HS-27A (cell line): Measurements from ENCODE around the gene POLR1G.
"Not testable (repeated sequence)": the region's sequence is repeated elsewhere in the genome, so short reads cannot be mapped to it uniquely, and the experiment has no call there.

Experiments
- DNase-seq: peaks from one replicate; pipeline ENCODE4 v3.0.0-alpha.2; 2012; ENCODE audit warnings: low read depth, missing footprints

POLR1G gene

DNA sequence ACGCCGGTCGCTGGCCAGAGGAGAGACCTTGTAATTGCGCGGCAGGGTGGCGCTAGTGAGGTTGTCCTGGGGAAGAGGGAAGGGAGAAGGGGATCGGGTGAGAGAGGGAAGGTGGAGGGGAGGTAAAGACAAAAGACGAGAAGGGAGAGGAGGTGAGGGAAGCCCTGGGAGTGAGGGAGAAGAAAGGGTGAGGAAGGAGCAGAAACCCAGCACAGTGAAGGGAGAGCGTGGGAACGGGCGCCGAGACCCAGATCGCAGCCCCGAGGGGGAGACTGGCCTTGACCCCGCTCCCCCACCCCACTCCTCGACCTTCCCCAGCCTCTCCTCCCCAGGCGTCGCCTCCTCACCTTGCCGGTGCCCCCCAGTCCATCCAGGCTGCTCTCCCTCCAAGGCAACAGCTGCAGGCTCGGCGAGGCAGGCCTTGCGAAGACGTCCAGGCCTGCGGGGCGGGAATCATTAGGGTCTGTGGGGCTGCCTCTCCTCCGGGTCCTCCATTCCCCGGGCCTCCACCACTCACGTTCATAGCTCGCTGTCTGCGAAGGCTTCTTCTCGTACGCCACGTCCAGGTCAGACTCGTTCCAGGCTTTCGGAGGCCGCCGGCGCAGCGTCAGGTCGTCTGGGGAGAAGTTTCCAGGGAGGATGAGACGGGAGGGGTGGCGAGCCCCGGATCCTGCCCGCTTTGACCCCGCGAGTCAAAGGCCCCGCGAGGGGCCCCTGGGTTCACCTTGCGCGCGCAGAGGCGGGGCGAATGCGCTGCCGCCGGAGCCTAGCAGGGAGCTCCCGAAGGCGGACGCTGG, 10.4 kb upstream of the POLR1G start:
- no peak for DNase-seq

DNA sequence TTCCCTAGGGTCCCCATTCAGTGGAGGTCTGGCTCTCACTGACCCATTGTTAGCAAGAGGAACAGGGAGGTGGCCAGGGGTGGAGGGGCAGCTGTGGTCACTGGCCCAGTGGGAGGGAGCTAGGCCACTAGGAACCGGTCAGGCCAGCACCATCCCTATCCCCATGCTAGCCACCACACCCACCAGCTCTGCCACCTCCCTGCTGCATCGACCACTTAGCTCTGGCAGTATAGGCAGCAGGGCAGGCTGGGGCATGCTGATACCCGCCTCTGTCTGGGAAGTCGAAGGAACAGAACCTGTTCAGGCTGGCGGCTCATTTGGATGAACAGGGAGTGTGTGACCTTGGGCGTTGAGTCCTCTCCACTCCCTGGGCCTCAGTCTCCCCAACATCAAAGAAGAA, 6.3 kb upstream of the POLR1G start:
- no peak for DNase-seq

DNA sequence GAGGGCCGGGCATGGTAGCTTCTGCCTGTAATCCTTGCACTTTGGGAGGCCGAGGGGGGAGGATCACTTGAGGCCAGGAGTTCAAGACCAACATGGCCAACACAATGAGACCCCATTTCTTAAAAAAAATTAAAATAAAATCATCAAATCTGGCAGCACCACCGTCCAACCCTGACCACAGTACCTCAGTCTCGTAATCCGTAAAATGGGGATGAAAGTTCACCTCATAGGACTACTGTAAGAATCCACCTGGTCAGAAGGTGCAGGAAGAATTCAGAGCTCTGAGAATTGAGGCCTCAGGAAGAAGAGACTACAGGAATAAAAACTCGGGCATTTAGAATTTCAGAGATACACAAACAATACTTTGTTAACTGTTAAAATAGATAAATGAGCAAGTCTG, 4.6 kb upstream of the POLR1G start:
- DNase-seq: no peak

DNA sequence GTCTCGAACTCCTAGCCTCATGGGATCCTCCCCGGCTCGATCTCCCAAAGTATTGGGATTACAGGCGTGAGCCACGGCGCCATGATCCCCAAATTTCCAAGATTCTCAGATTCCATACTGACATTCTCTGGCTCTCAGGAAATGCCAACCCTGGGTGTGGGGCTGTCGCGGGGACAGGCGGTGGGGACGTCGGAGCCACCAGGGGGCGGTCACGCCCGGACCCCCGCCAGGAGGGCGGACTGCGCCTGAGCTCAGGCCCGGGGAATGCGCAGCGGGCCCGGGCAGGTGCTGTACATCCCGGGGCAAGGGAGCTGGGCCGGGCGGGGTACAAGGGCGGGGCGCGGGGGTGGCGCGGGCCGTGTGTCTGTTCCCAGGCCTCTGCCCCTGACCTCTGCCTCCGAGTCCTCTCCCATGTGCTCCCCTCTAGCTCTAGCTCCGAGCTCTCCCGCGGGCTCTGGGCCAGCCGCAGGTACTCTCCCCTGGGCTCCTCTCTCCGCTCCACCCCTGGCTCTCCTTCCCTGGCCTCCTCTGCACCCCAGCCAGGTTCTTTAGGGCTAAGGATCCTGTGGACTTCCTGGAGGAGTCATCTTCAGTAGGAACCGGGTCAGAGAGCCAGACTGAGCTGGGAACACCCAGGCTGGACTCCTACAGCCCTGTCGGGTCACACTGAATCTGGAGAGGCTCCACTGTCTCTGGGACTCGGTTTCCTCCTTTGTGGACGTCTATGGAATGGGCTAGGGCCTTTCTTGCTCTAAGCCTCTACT, 4.0 kb upstream of the POLR1G start:
- DNase-seq: no peak

DNA sequence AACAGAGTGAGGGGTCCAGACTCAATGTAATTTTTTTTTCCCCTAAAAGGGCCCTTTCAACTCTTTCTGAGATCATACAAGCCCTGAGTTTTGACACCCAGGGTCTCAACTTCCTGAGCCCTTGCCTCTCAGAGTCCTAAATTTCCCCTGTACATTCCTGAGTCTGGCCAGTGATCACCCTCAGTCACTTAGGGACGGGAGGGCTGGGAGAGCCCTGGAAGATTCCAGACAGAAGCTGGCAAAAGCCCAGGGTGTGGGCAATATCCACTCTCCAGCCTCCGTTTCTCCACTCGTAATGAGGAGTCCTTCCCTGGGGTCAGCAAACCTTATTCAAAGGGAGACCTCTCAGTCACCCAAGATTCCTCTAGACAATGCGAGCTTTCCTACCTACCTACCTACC, 3.2 kb upstream of the POLR1G start:
- DNase-seq: no peak

DNA sequence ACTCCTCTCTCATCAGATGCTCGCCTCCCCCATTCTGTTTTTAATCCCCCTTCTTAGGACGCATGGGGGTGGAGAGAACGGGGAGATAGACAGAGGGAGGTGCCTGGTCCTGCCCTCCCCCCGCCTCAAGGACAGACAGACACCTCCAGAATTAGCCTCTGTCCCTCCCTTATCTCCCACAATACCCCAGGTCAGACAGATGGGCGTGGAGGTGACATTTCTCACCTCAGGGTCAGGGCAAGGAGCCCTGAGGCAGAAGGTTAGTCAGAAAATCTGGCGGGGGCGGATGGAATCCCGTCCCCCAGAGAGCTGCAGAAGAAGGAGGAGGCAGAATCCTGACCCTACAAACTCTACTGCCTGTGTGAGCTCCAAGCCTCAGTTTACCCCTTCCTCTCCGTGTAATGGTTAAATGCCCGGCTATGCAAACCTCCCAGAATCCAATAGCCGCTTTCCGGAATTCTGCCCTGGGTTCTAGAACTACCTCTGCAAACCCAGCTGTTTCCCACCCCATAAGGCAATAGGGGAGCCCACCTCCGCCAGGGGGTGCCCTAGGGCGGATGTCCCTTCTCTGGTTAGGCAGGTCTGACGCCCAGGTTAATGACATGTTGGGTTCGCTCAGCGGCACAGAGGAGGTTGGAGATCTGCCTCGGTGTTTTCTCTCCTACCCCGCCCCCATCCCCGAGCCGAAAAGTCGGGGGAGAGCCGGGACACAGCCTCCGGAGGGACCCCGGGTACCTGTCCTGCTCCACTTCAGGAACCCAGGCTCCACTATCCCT, 2.5 kb upstream of the POLR1G start:
- DNase-seq: no peak

DNA sequence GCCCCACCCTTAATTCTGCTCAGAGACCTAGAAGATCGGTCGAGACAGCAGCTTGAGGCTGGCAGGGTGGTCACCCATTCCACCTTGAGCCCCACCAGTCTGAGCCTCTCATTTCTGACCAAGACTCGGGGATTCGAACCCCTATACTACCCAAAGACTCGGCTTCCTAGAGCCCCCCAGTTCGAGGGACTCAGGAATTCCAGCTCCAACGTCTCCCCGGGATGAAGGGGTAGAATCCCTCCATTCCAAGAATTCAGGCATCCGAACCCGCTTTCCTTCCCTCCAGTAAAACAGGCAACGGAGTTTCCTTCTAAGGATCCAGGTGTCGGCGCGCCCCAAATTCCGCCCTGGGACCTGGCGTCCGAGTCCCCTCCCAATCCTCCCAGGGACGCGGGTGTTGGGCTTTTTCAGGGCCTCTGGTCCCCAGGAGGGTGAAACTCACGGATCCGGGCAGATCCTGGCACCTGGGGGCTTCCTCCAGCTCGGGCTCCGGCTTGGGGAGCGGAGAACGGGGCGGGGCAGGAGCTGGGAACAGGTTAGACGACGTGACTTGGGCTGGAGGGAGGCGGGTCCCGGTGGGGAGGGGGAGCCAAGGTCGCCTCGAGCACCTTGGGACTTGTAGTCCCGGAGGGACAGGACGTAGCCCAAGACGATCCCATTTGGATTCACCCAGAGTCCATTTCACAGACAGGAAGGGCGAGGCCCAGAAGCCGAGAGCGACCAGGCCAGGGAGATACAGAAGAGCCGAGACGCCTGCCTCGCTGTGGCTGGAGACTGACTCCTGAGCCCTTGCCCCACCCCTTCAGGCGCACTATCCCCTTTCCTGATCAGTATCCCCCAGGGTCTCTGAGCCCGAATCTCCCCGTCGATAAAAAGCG, 1.6 kb upstream of the POLR1G start, which contains the start of gene PPP1R13L:
Gene PPP1R13L, minus strand, starts transcription at position 513 of the 878 bp plus-strand sequence. CDS start 6,751 bp downstream, outside the sequence.
- no peak for DNase-seq

DNA sequence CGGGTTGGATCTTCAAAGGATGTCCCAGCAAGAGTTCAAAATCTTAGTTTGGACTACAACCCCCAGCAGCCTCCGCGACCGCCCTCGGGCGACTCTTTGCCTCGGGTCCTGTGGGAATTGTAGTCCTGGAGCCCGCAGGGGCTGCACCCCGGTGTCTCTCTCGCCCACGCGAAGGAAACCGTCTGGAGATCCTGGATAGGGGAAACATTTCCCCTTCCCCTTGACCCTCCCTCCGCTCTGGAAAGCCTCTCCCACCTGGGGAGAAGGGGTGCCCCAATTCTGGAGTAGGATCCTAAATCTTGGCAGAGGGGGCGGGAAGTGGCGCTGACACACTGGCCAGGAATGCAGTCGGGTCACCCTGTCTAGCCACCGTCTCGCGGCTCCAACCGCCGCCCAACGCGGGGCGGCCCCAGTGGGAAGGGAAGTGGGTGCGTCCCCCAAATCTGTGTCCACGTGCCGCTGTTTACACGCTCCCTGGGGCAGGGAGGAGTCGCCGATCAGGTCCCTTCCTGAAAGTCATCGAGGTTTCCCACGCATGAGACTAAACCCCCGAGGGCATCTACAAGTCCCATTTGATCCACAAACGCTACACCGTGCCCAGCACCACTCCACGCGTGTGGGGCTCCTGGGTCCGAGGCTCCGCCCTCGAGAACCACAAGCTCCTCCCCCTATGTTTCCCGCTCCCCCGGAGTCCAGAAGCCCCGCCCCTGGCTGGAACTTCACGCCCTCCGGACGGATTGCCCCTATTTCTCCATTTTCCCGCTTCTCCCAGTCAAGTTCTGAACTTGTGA, 814 bp upstream of the POLR1G start:
- DNase-seq: peak; percentile 97

DNA sequence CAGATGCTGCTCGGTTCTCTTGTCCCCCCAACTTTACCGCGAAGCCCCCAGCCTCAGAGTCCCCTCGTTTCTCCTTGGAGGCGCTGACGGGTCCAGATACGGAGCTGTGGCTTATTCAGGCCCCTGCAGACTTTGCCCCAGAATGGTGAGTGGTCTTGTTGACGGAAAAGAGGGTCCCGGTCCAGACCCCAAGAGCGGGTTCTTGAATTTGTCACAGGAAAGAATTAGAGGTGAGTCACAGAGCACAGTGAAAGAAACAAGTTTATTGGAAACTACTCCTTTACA, 589 bp downstream of the POLR1G start:
- DNase-seq: no peak

DNA sequence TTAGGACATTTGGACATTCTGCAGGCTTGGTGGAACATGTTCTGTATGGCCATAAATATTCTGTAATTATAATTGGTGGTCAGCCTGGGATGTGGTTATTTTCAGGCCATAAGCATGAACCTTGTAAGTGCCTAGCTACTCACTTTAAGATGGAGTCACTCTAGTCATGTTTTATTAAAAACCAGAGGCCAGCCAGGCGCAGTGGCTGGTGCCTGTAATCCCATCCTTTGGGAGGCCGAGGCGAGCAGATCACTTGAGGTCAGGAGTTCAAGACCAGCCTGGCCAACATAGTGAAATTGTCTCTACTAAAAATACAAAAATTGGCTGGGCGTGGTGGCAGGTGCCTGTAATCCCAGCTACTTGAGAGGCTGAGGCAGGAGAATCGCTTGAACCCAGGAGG, 1.1 kb downstream of the POLR1G start:
- not testable (repeated sequence) for DNase-seq

DNA sequence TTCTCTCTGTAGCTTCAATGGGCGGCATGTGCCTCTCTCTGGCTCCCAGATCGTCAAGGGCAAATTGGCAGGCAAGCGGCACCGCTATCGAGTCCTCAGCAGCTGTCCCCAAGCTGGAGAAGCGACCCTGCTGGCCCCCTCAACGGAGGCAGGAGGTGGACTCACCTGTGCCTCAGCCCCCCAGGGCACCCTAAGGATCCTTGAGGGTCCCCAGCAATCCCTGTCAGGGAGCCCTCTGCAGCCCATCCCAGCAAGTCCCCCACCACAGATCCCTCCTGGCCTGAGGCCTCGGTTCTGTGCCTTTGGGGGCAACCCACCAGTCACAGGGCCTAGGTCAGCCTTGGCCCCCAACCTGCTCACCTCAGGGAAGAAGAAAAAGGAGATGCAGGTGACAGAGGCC, 1.7 kb downstream of the POLR1G start:
- no peak for DNase-seq

DNA sequence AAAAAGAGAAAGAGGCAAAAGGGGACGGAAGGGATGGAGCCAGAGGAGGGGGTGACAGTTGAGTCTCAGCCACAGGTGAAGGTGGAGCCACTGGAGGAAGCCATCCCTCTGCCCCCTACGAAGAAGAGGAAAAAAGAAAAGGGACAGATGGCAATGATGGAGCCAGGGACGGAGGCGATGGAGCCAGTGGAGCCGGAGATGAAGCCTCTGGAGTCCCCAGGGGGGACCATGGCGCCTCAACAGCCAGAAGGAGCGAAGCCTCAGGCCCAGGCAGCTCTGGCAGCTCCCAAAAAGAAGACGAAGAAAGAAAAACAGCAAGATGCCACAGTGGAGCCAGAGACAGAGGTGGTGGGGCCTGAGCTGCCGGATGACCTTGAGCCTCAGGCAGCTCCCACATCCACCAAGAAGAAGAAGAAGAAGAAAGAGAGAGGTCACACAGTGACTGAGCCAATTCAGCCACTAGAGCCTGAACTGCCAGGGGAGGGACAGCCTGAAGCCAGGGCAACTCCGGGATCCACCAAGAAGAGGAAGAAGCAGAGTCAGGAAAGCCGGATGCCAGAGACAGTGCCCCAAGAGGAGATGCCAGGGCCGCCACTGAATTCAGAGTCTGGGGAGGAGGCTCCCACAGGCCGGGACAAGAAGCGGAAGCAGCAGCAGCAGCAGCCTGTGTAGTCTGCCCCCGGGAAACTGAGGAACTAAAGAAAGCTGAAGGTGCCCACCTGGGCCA, 2.5 kb downstream of the POLR1G start:
- no peak for DNase-seq

DNA sequence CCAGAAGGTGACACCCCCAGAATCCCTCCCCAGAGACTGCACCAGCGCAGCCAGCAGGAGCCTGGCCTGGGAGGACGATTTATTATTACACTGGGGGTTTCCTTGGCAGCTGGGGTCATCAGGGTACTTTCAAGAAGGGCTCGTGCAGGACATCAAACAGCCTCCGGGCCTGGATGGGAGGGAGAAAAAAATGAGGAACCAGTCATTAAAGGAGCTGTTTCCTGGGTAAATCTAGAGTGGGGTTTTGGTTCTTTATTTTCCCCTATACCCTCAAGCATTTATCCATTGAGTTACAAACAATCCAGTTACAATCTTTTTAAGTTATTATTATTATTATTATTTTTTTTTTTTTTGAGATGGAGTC, 3.1 kb downstream of the POLR1G start:
- no peak for DNase-seq

DNA sequence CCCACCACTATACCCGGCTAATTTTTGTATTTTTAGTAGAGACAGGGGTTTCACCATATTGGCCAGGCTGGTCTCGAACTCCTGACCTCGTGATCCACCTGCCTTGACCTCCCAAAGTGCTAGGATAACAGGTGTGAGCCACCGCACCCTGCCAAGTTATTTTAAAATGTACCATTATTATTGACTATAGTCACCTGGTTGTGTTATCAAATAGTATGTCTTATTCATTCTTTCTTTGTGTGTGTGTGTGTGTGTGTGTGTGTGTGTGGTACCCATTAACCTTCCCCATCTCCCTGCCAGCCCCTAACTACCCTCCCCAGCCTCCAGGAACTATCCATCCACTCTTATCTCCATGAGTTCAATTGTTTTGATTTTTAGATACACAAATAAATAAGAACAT, 3.9 kb downstream of the POLR1G start:
- not testable (repeated sequence) for DNase-seq

DNA sequence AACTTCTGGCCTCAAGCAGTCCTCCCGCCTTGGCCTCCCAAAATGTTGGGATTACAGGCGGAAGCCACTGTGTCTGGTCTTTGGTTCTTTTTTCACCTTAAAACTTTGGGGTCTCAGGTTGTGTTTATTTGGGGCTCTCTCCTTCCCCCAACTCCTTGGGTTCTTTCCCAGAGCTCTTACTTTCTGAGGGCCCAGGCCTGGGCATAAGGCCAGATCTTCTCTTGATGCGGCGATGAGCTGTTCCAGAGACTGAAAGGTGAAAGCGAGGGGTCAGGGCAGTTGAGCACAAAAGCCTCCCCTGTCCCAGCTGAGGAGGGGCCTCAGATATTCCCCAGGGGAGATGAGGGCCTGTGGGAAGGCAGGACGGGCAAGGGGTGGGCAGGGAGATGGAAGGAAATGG, 7.1 kb downstream of the POLR1G start:
- DNase-seq: no peak

DNA sequence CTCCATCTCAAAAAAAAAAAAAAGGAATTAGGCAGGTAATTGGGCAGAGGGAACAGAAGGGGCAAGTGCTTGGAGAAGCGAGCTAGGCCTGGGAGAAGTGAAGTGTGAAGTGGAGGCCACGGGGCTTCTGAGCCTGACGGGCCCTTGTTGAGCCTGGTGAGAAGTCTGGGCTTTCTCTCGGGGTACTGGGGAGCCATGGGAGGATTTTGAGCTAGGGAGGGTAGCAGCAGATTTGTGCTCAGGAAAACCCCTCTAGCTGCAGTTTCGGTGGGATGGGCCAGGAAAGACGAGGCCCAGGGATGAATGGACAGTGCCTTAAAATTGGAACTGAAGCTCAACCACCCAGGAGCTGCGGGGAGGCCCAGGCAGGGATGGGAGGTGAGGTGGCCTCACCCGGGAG, 8.0 kb downstream of the POLR1G start:
- DNase-seq: no peak

DNA sequence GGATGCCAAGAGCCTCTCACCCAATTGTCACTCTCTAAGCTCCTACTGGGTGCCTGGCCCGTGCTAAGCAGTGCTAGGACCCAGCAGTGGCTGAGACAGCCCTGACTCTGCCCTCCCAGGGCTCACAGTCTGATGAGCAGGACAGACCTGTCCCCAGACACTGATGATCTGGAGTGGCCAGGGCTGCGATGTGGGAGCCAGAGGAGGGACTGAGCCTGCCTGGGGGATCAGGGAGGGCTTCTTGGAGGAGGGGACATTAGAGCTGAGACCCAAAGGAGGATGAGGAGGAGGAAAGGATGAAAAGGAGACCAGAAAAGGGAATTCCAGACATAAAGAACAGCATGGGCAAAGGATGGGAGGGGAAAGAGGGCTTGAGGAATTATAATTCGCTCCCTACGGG, 10.7 kb downstream of the POLR1G start:
- no peak for DNase-seq

DNA sequence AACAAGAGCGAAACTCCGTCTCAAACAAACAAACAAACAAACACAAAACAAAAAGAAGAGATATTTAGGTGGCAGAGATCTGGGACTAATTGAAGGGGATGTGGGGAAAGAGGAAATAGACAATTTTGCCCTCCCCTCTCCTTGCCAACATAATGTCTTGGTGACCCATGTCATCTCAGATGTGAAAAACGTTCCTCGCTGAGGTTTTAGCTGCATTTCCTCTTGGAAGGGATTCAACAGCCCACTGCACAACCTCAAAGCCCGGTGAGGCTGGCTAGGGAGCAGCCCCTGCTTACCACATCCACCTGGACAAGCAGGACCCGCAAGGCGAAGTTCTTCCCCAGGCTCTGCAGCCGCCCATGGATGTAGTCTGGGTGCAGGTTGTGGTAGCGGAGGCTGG, 12.4 kb downstream of the POLR1G start:
- no peak for DNase-seq

DNA sequence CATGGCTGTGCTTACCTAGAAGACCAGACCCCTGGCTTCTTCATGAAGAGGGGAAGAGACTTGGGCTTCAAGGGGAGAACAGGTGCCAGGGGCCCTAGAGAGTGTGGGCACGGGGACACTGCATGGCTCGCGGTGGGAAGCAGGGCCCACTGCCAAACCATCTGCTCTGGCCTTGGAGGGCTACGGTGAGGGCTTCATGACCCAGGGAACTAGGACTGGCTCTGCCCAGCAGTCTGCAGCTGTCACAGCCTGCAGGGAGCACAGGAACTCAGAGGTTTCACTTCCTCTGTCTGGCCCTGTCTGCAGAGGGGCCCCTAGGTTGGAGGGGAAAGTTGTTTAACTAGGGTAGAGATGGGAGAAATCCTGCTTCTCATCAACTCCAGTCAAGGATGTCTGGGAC, 13.0 kb downstream of the POLR1G start:
- DNase-seq: no peak

DNA sequence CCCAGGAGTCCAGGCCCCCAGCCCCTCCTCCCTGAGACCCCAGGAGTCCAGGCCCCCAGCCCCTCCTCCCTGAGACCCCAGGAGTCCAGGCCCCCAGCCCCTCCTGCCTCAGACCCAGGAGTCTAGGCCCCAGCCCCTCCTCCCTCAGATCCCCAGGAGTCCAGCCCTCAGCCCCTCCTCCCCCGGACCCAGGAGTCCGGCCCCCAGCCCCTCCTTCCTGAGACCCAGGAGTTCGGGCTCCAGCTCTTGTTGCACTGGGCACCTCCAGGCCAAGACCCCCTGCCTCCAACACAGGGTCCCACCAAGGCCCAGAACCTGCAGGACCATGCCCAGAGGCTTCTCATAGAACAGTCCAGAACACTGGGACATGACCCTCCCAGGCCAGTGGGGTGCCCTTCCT, 13.5 kb downstream of the POLR1G start:
- no peak for DNase-seq

DNA sequence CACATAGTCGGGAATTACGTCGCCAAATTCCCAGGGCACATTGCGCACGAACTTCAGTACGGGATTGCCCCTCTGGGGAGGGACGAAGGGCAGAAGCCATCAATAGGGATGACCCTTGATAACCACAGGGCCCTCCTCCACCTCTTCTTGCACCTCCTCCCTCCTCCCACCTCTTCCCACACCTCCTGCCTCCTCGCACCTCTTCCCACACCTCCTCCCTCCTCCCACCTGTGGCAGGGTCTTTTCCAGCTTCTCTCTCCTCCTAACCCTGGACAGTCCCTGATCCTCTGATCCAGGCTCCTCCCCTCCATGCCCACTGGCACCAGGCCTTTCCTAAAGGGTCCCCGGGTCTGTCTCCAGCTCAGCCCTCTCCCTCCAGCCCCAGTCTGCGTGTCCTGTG, 13.9 kb downstream of the POLR1G start:
- no peak for DNase-seq
